ENCODE measurements around the gene PRKCH. TPM values are rescaled to one million over a fixed set of nuclear protein-coding genes. Genes with fewer than 3 reads are reported as not detected.

Gene PRKCH
- total RNA-seq, 1 experiment from 2014 or later, result 170 TPM

DNA sequence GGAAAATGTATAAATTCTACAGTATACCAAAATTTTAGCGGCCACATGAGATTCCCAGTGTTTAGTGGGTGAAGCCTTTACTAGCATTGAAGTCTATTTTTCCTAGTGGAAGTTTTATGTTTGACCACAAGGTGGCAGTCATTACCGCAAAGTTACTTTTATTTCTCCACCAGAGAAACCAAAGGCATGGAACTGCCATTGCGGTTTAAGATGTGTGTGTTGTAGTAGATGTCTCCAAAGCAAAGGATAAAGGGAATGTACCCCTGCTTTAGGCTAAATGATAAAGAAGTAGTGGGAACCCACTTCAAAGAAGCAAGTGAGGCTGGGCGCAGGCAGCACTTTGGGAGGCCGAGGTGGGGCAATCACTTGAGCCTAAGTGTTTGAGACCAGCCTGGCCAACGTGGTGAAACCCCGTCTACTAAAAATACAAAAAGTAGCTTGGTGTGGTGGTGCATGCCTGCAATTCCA is 140.5 kb downstream of the PRKCH start:
- H3K27ac ChIP-seq (ENCODE audit: low read length), result peak overlapping the region; percentile 76

DNA sequence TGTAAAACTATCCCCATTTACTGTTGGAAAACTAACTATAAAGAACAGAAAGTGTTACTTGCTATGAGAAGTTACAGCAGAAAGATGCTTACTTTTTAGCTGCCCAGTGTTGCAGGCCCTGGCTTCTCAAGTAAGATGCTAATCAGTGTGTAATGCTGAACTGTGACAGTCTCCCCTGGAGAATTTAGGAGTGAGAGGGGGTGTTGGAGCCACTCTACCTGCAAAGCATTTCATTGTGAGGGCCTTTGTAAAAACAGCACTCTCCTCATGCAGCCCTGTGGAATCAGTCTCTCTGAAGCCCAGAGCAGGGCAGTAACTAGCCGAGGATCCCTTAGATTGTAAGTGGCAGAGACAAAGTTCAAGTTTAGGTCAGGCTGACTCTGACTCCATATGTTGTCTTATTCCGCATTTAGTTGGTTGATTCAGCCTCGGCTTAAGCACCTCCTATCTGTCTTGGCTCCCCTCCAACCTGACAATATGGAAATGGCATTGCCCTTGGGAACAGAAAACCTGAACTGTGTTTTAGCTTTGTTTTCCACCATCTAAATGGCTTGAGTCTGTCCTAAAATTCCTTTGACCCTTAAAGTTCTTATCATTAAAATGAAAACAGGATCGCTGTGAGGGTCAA is 141.3 kb downstream of the PRKCH start:
- intact Hi-C loops (cut with micrococcal nuclease), result no loop called here
- H3K27ac ChIP-seq (ENCODE audit: low read length), result peak overlapping the region; percentile 76
- peak overlapping the region; percentile 51 for H3K9ac ChIP-seq (ENCODE audit: low read length)
- H3F3A ChIP-seq (ENCODE audit: low read length, unreplicated experiment), result no peaks in the 10 kb centered on the region
- H3K9me2 ChIP-seq (replicated peaks; ENCODE audit: low read length), result no peaks in the 10 kb centered on the region
- no peaks in the 10 kb centered on the region for H4K20me1 ChIP-seq (ENCODE audit: low read length)
- no peak overlapping the region for H2AFZ ChIP-seq (ENCODE audit: low read length)
- peaks cover 5% of the 10 kb centered on the region; the same call in 1 of the 2 replicates for H3K79me2 ChIP-seq (ENCODE audit: low read length)
- H3K36me3 ChIP-seq (ENCODE audit: low read depth, low read length), result 0 out of 2 replicates have a peak, but pooled peaks cover 6% of the 10 kb centered on the region
- peak overlapping the region; percentile 48 for H3K4me2 ChIP-seq (ENCODE audit: low read length)
- peaks cover 46% of the 10 kb centered on the region for H3K4me1 ChIP-seq (ENCODE audit: insufficient read depth, low read length)
- peak; percentile 35 for ATAC-seq
- H3K27me3 ChIP-seq (ENCODE audit: low read length), result no peaks in the 10 kb centered on the region
- TF ChIP-seq EZH2 (IDR thresholded peaks at IDR 0.05; ENCODE audit: low read length, unreplicated experiment) (no peak), EZH2phosphoT487 (IDR thresholded peaks at IDR 0.05; ENCODE audit: borderline replicate concordance, low read length) (no peak)
- TF ChIP-seq, protein P1, sequence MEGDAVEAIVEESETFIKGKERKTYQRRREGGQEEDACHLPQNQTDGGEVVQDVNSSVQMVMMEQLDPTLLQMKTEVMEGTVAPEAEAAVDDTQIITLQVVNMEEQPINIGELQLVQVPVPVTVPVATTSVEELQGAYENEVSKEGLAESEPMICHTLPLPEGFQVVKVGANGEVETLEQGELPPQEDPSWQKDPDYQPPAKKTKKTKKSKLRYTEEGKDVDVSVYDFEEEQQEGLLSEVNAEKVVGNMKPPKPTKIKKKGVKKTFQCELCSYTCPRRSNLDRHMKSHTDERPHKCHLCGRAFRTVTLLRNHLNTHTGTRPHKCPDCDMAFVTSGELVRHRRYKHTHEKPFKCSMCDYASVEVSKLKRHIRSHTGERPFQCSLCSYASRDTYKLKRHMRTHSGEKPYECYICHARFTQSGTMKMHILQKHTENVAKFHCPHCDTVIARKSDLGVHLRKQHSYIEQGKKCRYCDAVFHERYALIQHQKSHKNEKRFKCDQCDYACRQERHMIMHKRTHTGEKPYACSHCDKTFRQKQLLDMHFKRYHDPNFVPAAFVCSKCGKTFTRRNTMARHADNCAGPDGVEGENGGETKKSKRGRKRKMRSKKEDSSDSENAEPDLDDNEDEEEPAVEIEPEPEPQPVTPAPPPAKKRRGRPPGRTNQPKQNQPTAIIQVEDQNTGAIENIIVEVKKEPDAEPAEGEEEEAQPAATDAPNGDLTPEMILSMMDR (conservative IDR thresholded peaks at IDR 0.05; ENCODE audit: low read depth, low read length), result no peak
- no peak overlapping the region for H3K4me3 ChIP-seq (ENCODE audit: low read length)
- ChIA-PET POLR2A (ENCODE audit: unreplicated experiment) (interaction anchor here (0.6 kb wide), 1 partner anchor 1311 kb away, joined by 3 read pairs; no protein-coding TSS in a partner anchor), CTCF (no interaction called here)
- no peaks in the 10 kb centered on the region for H3K9me3 ChIP-seq (ENCODE audit: low read length)
- BruUV-seq (replicated peaks), result no TSS peak
- DNase-seq, result peak; percentile 91

More for the DNA sequence above, 140.5 kb downstream of the PRKCH start:
- POLR2A ChIA-PET (ENCODE audit: unreplicated experiment), result no interaction called here
- Histone ChIP-seq H4K20me1 (ENCODE audit: low read length) (no peaks in the 10 kb centered on the region), H3F3A (ENCODE audit: low read length, unreplicated experiment) (no peaks in the 10 kb centered on the region), H3K4me3 (ENCODE audit: low read length) (no peak overlapping the region), H3K4me2 (ENCODE audit: low read length) (peak overlapping the region; percentile 48), H2AFZ (ENCODE audit: low read length) (no peak overlapping the region), H3K9ac (ENCODE audit: low read length) (peak overlapping the region; percentile 51), H3K27me3 (ENCODE audit: low read length) (no peaks in the 10 kb centered on the region), H3K36me3 (ENCODE audit: low read depth, low read length) (0 out of 2 replicates have a peak, but pooled peaks cover 9% of the 10 kb centered on the region), H3K79me2 (ENCODE audit: low read length) (peaks cover 5% of the 10 kb centered on the region; the same call in 1 of the 2 replicates), H3K9me3 (ENCODE audit: low read length) (no peaks in the 10 kb centered on the region), H3K4me1 (ENCODE audit: insufficient read depth, low read length) (peaks cover 46% of the 10 kb centered on the region), H3K9me2 (replicated peaks; ENCODE audit: low read length) (no peaks in the 10 kb centered on the region)
- intact Hi-C loops (cut with micrococcal nuclease), result loop anchor here (1.0 kb wide), 5 partner anchors 233 to 665 kb away; partner anchors contain the start of gene HIF1A
- CTCF ChIA-PET, result interaction anchor here (0.6 kb wide), 1 partner anchor 175 kb away, joined by 9 read pairs; no protein-coding TSS in a partner anchor
- ATAC-seq (peak; percentile 65), DNase-seq (peak; percentile 97)
- TF ChIP-seq EZH2phosphoT487 (IDR thresholded peaks at IDR 0.05; ENCODE audit: borderline replicate concordance, low read length) (no peak), EZH2 (IDR thresholded peaks at IDR 0.05; ENCODE audit: low read length, unreplicated experiment) (no peak)
- TF ChIP-seq, protein P1 (conservative IDR thresholded peaks at IDR 0.05; ENCODE audit: low read depth, low read length), result peak; percentile 96
- BruUV-seq (replicated peaks), result no TSS peak
